SJSA1 (cell line): ENCODE results near the gene CLEC16A. TPM values are rescaled to one million over a fixed set of nuclear protein-coding genes. Genes with fewer than 3 reads are reported as not detected.

ENCODE experiments used
- DNase-seq, 2 experiments: peaks; one replicate each; pipeline ENCODE4 v3.0.0-alpha.2; 2015 to 2020; ENCODE audit warnings: low spot score in 2 of 2, low read depth in 1 of 2
- H3K27ac ChIP-seq: fragments of 250-450 bp; sonication (Bioruptor Pico); 2 replicates; pipeline ENCODE4 v1.5.1; 2020; ENCODE audit warnings: mild to moderate bottlenecking, moderate library complexity
- H3K27me3 ChIP-seq: fragments of 250-450 bp; sonication (Bioruptor Pico); replicated peaks from 2 replicates; pipeline ENCODE4 v1.5.1; 2020; ENCODE audit warnings: mild to moderate bottlenecking, moderate library complexity
- H3K36me3 ChIP-seq: fragments of 250-450 bp; sonication (Bioruptor Pico); 2 replicates; pipeline ENCODE4 v1.5.1; 2020; ENCODE audit warnings: mild to moderate bottlenecking
- H3K4me1 ChIP-seq: fragments of 250-450 bp; sonication (Bioruptor Pico); replicated peaks from 2 replicates; pipeline ENCODE4 v1.6.1; 2021; ENCODE audit warnings: mild to moderate bottlenecking
- H3K4me3 ChIP-seq: fragments of 250-450 bp; sonication (Bioruptor Pico); 2 replicates; pipeline ENCODE4 v1.5.1; 2020; ENCODE audit warnings: mild to moderate bottlenecking
- H3K9me3 ChIP-seq: fragments of 250-450 bp; sonication (Bioruptor Pico); replicated peaks from 2 replicates; pipeline ENCODE4 v1.5.1; 2020; ENCODE audit warnings: mild to moderate bottlenecking
- total RNA-seq: library from RNA; depleted of rRNA; stranded (reverse); fragments of >200 nt; shearing (Covaris generic); gene quantifications from 2 replicates; pipeline ENCODE4 v1.2.3, GENCODE V29; 2014

The CLEC16A gene
- total RNA-seq, 1 experiment from 2014 or later = 14.8 TPM

- DNase-seq = no peak
- H3K4me3 ChIP-seq = no peak overlapping the region
- H3K27ac ChIP-seq = no peak overlapping the region
- H3K9me3 ChIP-seq = no peaks in the 10 kb centered on the region
- no peaks in the 10 kb centered on the region for H3K27me3 ChIP-seq
- H3K4me1 ChIP-seq = peaks cover 49% of the 10 kb centered on the region
- peaks cover 10% of the 10 kb centered on the region for H3K36me3 ChIP-seq
These were observed 186.8 kb downstream of the CLEC16A start for GRCh38 chr16:11130978-11131665.

- Histone ChIP-seq H3K4me1 (peaks cover 55% of the 10 kb centered on the region), H3K36me3 (peaks cover 11% of the 10 kb centered on the region), H3K27ac (no peak overlapping the region), H3K4me3 (no peak overlapping the region), H3K27me3 (no peaks in the 10 kb centered on the region), H3K9me3 (no peaks in the 10 kb centered on the region)
- DNase-seq = no peak
These were observed 187.3 kb downstream of the CLEC16A start for GRCh38 chr16:11131706-11132105.

- H3K4me1 ChIP-seq = peaks cover 64% of the 10 kb centered on the region
- no peaks in the 10 kb centered on the region for H3K27me3 ChIP-seq
- peaks cover 3% of the 10 kb centered on the region; the same call in 1 of the 2 replicates for H3K36me3 ChIP-seq
- peak; percentile 94 for DNase-seq
- peak overlapping the region; percentile 68 for H3K27ac ChIP-seq
- H3K9me3 ChIP-seq = no peaks in the 10 kb centered on the region
- H3K4me3 ChIP-seq = no peak overlapping the region
These were observed 189.1 kb downstream of the CLEC16A start for GRCh38 chr16:11133344-11133943.

- Histone ChIP-seq H3K27ac (peak overlapping the region; percentile 68), H3K9me3 (no peaks in the 10 kb centered on the region), H3K4me1 (peaks cover 57% of the 10 kb centered on the region), H3K36me3 (peaks cover 3% of the 10 kb centered on the region; the same call in 1 of the 2 replicates), H3K4me3 (no peak overlapping the region), H3K27me3 (no peaks in the 10 kb centered on the region)
- no peak for DNase-seq
These were observed 190.5 kb downstream of the CLEC16A start for GRCh38 chr16:11134722-11135463.

- Histone ChIP-seq H3K9me3 (no peaks in the 10 kb centered on the region), H3K27ac (no peak overlapping the region), H3K4me3 (no peak overlapping the region), H3K4me1 (peaks cover 63% of the 10 kb centered on the region), H3K27me3 (no peaks in the 10 kb centered on the region), H3K36me3 (peaks cover 3% of the 10 kb centered on the region; the same call in 1 of the 2 replicates)
- no peak for DNase-seq
These were observed 191.2 kb downstream of the CLEC16A start for GRCh38 chr16:11135464-11135973.

DNA sequence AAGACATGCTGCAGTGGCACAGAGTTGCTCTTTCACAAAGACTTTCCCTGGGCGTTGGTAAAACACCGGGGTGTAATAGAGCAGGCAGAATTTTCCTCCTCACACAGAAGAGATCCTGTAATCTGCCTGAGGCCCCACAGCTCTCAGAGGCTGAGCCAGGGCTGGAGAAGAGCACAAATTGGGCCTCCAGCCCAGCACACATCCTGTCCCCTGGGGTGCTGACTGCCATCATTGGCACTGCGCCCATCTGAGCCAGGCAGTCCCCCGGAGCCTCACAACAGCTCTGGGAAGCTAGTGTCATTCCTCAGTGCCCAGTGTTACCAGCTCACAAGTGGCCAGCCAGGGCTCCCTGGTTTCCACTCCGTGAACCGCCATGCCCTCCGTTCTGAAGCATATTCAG lies 192.2 kb downstream of the CLEC16A start:
- no peaks in the 10 kb centered on the region for H3K9me3 ChIP-seq
- peaks cover 65% of the 10 kb centered on the region for H3K4me1 ChIP-seq
- H3K4me3 ChIP-seq = no peak overlapping the region
- H3K27ac ChIP-seq = no peak overlapping the region
- peaks cover 3% of the 10 kb centered on the region; the same call in 1 of the 2 replicates for H3K36me3 ChIP-seq
- H3K27me3 ChIP-seq = no peaks in the 10 kb centered on the region
- peak; percentile 33 to 63 for DNase-seq

DNA sequence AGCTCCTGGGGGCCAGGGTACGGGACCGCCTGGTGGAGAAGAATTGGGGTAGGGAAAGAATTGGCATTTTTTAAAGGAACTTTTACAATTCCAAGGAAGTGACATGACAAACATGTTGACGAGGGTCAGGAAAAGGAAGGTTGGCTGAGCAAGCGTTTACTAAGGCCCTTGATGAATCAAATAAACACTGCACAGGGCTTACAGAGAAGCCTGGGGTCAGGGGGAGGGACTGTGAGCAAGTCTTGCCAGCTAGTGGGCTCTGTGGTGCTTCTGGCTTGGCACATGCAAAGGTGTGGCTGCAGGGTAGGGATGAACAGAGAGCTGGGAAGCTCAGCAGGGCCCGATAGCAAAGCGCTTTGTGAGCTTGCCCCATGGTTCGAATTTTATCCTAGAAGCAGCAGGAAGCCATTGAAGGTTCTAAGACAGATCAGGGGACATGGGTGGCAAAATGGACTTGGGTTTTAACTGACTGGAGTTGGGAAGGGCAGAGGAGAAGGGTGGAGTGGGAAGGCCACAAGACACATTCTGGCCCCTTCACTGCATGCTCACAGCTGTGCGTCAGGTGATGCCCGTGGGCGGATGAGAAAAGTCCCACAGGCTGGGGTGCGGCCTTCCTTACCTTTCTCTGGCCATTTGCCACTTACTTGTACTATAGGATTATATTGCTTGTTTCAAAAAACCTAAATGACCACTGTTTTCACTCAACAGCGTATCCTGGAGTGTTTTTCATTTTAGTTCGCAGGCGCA lies 193.8 kb downstream of the CLEC16A start:
- Histone ChIP-seq H3K27me3 (no peaks in the 10 kb centered on the region), H3K36me3 (peaks cover 3% of the 10 kb centered on the region; the same call in 1 of the 2 replicates), H3K4me1 (peaks cover 56% of the 10 kb centered on the region), H3K27ac (no peak overlapping the region), H3K9me3 (no peaks in the 10 kb centered on the region), H3K4me3 (no peak overlapping the region)
- DNase-seq = no peak

DNA sequence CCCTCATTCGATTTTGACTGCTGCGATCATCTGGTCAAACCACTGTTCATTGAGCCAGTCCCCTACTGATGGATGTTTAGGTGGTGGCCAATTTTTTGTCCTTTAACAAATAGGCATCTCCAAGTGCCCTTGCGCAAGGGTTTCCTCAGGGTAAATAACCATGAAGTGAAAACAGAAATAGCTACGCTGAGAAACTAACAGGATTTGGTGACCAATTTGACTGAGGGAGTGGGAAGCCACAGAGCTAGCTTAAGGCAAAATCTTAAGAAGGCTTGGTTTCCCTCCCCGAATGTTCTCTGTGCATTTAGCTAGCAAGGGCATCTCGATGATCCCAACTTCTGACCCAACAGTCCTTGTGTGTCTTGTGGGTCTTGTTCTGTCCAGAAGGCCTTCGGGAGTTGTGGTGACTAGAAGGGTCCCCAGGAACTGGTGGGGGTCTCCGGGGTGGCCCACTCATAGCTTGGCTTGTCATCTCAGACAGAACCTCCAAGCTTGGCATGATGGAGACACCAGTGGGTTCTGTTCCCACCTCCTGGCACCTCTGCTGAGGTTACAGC lies 194.5 kb downstream of the CLEC16A start:
- Histone ChIP-seq H3K36me3 (peaks cover 3% of the 10 kb centered on the region; the same call in 1 of the 2 replicates), H3K4me3 (no peak overlapping the region), H3K4me1 (peaks cover 52% of the 10 kb centered on the region), H3K27ac (no peak overlapping the region), H3K9me3 (no peaks in the 10 kb centered on the region), H3K27me3 (no peaks in the 10 kb centered on the region)
- no peak for DNase-seq

DNA sequence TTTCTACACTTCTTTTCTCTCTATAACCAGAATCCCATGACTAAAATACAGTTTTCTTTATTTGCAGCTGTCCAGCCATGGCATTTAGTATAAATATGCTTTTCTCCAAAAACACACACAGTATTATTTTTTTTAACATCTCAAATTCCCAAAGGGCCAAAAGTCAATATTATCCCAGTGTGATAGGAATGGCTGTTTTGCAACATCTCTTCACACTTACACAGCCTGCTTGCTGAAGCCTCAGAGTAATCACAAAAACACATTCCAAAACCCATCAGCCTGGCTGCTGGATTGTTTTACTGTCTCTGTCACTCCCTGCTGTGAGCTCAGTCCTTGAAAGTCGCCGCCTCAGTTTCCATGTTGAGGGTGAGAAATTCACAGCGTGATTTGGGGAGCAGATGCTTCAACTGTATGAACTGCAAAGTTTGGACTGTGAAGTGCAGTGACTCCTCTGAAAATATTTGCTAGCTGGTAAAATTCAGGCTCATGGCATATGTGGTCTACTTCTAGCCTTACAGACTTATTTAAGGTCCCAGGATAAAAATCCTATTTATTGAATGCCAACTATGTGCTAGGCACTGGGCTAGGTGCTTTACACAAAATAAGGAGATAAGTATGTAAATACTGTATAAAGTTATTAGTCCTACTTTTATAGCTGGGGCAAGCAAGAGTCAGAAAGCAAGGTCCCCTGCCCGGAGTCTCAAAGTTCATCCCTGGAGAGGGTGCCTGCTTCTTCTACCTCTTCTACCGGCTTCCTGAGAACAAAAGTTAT lies 195.1 kb downstream of the CLEC16A start:
- H3K4me1 ChIP-seq = peaks cover 45% of the 10 kb centered on the region
- H3K36me3 ChIP-seq = peaks cover 3% of the 10 kb centered on the region; the same call in 1 of the 2 replicates
- H3K4me3 ChIP-seq = no peak overlapping the region
- no peak overlapping the region for H3K27ac ChIP-seq
- no peaks in the 10 kb centered on the region for H3K27me3 ChIP-seq
- no peak for DNase-seq
- no peaks in the 10 kb centered on the region for H3K9me3 ChIP-seq

DNA sequence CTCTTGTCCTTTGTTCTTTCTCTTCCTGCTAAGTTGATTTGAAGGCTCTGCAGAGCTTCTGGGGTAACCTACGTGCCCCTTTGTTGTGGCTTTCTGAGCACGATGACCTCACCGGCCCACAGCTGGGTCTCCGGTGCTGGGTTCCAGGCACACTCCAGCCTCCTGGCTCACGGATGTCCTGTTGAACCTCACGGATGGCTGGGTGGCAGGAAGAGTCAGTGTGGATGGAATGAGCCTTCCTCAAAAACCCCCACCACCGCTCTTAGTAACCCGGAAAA lies 195.7 kb downstream of the CLEC16A start:
- DNase-seq = no peak
- Histone ChIP-seq H3K36me3 (peaks cover 3% of the 10 kb centered on the region; the same call in 1 of the 2 replicates), H3K27me3 (no peaks in the 10 kb centered on the region), H3K4me1 (peaks cover 41% of the 10 kb centered on the region), H3K27ac (no peak overlapping the region), H3K4me3 (no peak overlapping the region), H3K9me3 (no peaks in the 10 kb centered on the region)

- Histone ChIP-seq H3K4me1 (peaks cover 38% of the 10 kb centered on the region), H3K27ac (no peak overlapping the region), H3K4me3 (no peak overlapping the region), H3K27me3 (no peaks in the 10 kb centered on the region), H3K36me3 (peaks cover 3% of the 10 kb centered on the region; the same call in 1 of the 2 replicates), H3K9me3 (no peaks in the 10 kb centered on the region)
- DNase-seq = no peak
These were observed 196.1 kb downstream of the CLEC16A start for GRCh38 chr16:11140466-11140865.

DNA sequence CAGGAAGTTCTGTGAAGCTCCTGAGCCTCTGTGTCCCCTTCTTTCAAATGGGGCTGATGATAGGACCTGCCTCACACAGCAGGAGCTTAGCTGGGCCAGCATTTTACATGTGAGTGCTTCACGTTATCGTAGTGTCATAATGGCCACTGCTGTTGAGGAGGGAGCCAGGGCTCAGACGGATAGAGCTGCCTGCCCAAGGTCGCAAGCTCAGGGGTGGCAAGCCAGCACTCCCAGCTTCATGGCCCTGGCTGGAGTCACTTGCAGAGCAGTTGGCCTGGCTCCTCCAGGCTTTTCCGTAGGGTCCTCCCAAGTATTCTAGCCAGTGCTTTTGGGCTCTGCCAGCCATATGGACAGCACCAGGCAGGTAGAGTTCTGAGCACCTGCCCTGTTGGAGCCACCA lies 196.5 kb downstream of the CLEC16A start:
- no peak overlapping the region for H3K4me3 ChIP-seq
- peaks cover 3% of the 10 kb centered on the region; the same call in 1 of the 2 replicates for H3K36me3 ChIP-seq
- H3K9me3 ChIP-seq = no peaks in the 10 kb centered on the region
- H3K27ac ChIP-seq = no peak overlapping the region
- DNase-seq = no peak
- H3K27me3 ChIP-seq = no peaks in the 10 kb centered on the region
- peaks cover 34% of the 10 kb centered on the region for H3K4me1 ChIP-seq
